GM18909 (cell line): ENCODE data around the gene DLG4.
"Not testable (repeated sequence)": the region's sequence is repeated elsewhere in the genome, so short reads cannot be mapped to it uniquely, and the experiment has no call there.

ENCODE experiments used
- ATAC-seq: cut with Tn5 transposase; IDR thresholded peaks from one replicate; pipeline ENCODE4 v1.9.1; 2021; ENCODE audit warnings: mild to moderate bottlenecking; ENCODE audit not compliant: unreplicated experiment, poor library complexity

DLG4 gene

DNA sequence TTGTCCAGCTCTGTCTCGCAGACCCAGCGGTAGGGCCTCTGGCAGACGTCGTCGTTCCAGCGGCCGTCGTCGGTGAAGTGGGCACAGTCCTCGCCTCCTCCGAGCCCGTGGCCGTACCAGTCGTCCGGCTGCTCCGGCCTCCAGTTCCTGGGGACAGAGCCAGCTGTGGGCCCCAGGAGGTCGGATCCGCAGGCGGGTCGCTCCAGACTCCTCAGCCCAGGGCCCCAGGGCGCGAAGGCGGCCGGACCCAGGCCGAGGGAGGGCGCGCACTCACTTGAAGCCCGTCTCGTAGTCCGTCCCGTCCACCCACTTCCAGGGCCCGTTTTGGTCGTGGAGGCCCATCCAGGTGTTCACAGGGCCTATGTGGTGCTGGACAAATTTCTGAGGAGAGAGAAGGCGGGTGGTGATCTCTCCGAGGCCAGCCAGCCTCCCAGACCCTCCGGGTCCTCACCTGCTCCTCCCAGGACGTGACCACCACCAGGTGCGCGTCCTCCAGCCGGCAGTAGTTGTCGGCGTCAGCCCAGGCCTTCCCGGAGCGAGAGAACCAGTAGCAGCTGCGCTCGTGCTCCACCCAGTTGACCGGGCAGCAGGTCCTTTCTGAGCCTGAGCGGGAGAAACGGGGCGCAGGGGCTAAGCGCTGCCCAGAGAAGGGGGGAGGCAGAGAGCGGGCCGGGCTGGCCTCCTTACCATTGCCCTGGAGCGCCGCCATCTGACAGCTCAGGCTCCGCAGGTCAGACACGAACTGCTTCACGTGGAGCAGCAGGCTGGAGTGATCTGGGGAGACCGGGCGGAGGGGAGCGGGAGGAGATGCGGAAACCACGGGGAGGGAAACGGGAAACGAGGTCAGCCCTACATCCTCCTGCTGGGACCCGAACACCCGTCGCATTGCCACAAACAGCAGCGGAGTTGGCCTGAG lies 45.7 kb downstream of the DLG4 start:
- no peak for ATAC-seq

DNA sequence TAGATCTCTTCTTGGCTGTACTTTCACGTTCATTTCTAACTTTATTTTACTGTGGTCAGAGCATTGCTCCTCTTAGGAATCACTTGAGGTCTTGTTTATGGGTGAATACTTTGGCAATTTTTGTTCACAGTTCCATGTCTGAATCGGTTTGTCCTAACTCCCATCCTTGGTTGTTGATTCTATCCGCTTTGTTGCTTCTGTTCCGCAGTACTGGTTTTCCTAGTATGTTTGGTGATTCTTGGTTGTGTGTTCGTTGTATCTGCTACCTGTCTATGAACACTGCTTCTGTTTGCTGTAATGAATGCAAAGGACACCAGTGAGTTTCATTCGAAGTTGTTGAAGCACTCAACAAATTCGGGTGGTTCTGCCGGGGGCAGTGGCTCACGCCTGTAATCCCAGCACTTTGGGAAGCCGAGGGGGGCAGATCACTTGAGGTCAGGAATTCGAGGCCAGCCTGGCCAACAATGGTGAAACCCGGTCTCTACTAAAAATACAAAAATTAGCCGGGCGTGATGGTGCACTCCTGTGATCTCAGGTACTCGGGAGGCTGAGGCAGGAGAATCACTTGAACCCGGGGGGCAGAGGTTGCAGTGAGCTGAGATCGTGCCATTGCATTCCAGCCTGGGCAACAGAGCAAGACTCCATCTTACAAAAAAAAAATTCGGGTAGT lies 47.0 kb downstream of the DLG4 start:
- not testable (repeated sequence) for ATAC-seq

DNA sequence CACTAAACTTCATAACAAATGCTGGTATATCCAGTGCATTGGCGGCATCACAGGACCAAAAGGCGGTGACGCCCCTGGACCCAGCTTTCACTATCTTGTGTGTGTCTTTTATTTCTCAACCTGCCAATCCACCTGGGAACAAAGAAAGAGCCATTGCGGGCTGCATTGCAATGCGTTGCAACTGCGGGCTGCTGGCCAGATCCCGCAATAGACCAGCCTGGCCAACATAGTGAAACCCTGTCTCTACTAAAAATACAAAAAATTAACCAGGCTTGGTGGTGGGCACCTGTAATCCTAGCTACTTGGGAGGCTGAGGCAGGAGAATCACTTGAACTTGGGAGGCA lies 50.1 kb downstream of the DLG4 start:
- not testable (repeated sequence) for ATAC-seq

DNA sequence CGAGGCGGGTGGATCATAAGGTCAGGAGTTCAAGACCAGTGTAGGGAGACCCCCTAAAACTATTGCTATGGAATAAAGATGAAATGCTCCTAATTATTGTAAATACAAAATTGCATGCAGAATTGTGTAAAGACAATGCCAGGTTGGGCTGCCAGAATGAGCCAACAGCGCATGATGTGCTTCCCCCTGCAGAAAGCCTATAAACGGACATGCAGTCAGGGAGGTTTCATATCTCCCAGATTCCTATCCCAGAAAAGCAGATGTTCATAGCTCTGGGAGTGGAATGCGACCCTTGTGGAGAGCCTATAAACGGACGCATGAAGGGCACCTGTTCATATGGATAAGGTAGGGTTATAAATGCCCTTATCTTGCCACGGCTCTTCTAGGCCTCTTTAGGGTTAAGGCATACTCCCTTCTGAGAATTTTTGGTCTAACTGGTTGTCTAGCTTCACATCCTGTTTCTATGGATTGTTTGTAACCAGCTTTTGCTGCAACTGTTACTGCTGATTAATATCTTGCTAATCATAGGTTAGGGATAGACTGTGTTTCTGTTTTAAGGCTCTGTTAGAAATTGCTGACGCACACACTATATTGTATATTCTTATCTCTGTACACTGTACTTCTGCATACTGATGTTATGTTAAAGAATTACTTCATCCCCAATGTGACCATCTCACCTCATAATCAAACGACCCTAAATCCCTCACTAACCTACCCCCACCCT lies 50.6 kb downstream of the DLG4 start:
- ATAC-seq = not testable (repeated sequence)

DNA sequence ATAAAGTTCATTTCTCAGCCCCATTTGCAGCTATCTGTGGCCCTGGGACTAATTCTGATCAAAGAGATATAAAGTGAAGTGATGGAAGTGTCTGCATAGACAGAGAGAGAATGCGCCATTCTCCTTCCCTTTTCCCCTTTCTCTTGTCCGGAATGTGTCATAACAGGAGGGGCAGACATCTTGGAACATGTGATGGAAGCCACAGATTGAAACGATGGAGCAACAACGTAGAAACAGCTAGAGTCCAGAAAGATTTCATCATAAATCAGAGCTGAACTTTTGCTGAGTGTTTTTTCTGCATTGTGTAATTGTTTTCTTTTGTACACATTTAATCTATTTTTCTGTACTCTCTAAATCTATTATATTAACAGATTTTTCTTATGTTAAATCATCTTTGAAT lies 51.8 kb downstream of the DLG4 start:
- ATAC-seq = no peak

DNA sequence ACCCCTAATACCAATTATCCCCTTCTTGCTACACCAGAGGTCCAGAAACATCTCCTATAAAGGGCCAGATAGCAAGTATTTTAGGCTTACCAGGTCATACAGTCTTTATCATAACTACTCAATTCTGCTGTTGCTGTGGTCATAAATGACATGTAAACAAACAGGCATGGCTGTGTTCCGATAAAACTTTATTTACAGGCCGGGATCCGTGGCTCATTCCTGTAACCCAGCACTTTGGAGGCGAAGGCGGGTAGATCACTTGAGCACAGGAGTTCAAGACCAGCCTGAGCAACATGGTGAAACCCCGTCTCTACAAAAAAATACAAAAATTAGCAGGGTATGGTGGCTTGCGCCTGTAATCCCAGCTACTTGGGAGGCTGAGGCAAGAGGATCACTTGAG lies 52.8 kb downstream of the DLG4 start:
- ATAC-seq = no peak

DNA sequence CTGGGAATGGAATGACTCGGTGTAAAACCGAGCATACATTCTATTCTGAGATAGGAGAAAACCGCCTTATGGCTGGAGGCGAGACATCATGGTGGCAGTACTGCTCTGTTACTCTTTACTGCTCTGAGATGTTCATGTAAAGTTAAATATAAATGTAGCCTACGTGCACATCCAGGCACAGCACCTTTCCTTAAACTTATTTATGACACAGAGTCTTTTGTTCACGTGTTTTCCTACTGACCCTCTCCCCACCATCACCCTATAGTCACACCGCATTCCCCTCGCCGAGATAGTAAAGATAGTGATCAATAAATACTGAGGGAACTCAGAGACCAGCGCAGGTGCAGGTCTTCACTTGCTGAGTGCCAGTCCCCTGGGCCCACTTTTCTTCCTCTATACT lies 60.1 kb downstream of the DLG4 start:
- ATAC-seq = not testable (repeated sequence)

DNA sequence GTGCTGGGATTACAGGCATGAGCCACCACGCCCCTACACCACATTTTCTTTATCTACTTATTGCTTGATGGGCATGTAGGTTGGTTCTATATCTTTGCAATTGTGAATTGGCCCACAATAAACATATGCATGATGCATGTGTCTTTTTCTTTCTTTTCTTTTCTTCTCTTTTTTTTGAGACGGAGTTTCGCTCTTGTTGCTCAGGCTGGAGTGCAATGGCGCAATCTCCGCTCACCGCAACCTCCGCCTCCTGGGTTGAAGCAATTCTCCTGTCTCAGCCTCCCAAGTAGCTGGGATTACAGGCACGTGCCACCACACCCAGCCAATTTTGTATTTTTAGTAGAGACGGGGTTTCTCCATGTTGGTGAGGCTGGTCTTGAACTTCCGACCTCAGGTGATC lies 61.2 kb downstream of the DLG4 start:
- ATAC-seq = not testable (repeated sequence)

DNA sequence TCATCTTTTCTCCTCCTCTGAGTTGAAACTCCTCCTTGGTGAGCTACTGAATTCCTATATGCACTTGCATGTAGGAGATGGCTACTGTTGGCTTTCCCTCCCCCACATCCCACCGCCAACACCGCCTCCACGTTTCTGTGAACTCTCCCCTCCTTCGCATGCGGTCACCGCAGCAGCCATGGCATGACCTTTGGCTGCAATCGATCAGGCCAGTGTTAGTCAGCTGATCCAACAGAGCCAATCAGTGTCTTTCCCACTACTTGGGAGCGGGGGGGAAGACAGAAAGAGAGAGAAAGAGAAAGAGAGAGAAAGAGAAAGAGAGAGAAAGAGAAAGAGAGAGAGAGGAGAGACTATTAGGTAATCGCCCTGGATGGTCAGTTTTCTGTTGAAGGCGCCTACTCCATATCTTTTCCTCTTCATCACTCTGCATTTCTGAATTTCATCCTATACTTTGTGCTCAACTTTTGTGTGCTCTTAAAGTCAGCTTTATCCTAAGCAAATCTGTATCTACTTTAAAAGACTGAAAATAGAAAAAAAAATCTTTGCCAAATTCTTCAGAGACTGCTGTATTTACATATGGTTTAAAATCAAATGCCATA lies 63.2 kb downstream of the DLG4 start:
- no peak for ATAC-seq

DNA sequence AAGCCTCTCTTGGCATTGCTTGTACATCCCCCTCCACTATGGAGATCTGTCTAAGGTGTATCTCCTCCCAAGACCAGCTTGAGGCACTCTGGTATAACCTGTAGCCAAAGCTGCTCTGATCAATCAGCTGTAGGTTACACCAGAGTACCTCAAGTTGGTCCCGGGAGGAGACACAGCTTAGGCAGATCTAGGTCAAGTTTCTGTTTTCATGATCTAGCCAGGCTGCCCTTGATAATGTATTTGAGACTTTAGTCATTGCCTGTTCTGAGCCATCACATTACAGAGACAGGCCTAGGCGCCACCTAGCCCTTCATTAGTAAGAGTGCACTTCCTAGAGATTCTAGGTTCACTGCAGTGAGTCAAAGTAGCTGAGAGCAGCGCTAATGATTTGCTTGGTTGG lies 71.9 kb downstream of the DLG4 start:
- ATAC-seq = no peak

DNA sequence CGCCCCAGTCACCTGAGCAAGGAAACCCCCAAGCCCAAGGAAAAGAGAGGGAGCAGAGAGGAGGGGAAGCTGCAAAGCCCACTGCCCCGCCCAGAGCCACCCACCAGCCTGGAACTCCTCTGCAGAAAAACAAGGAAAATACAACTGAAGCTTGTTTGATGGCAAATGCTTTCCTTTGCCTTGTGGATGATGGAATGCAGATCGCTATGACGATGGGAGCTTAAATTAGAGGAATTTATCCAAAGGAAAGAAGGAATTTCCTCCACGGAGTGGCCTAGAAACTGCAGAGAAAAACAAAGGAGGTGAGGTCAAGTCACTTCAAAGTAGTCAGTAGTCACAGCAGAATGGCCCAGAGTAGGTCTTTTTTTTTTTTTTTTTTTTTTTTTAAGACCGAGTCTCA lies 73.5 kb downstream of the DLG4 start:
- ATAC-seq = no peak

DNA sequence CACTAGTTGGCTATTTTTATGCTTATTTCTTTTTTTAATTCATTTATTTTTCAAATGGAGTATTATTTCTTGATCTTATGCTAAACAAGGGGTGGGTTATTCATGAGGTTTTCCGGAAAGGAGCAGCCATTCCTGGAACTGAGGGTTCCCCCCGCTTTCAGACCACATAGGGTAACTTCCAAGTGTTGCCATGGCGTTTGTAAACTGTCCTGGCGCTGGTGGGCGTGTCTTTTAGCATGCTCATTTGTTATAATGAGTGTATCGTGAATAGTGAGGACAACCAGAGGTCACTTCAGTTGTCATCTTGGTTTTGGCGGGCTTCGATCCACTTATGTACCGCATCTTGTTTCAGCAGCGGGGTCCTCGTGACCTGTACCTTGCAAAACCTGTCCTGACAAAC lies 75.4 kb downstream of the DLG4 start:
- ATAC-seq = no peak

DNA sequence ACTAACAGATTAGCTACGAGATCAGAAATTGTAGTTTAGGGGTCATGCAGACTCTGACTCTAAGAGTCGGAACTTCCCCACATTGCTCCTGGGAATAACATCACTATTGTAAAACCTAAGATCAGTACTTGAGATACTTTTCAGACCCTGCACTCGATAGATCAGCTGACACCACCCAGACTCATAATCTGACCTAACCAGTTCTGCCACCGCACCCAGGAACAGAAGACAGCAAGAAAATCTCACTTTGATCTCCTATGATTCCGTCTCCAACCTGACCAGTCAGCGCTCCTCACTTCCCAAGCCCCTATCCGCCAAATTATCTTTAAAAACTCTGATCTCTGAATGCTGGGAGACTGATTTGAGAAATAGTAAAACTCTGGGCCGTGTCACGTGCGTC lies 77.8 kb downstream of the DLG4 start:
- ATAC-seq = no peak

DNA sequence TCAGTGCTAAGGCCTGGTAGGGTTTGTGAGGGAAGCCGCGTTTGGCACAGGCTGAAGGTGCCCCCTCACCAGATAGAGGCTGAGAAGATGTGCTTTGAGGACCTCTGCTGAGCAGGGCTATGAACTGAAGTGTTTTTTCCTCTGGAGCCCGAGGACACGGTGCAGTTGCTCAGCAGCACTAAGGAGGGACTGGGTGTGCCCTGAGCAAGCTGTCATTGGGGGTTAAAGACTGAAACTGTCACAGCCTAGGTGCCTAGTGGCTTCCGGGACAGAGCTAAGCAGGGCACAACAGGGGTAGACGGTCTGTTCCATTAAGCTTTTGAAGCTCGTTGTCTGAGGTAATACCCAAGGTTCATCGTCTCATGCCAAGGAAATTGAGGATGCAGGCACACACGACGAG lies 80.2 kb downstream of the DLG4 start:
- ATAC-seq = no peak

DNA sequence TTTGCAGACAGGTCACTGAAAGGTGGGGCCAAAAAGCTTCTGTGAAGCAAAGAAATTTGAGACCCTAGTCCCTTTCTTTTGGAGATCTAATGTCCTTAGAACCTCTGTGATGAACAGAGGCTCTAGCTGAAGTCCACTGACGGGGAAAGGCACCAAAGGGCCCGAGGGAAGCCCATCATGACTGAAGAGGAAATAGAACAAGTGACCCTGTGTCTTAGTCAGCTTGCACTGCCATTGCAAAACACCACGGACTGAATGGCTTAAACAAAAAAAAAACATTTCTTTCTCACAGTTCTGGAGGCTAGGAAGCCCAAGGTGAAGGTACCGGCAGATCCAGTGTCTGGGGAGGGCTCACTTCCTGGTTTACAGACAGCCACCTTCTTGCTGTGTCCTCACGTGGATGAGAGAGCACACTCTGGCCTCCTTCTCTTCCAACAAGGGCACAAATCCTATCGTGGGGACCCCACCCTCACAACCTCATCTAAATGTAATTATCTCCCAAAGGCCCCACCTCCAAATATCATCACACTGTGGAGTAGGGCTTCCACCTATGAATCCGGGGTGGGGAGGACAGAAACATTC lies 80.7 kb downstream of the DLG4 start:
- no peak for ATAC-seq

DNA sequence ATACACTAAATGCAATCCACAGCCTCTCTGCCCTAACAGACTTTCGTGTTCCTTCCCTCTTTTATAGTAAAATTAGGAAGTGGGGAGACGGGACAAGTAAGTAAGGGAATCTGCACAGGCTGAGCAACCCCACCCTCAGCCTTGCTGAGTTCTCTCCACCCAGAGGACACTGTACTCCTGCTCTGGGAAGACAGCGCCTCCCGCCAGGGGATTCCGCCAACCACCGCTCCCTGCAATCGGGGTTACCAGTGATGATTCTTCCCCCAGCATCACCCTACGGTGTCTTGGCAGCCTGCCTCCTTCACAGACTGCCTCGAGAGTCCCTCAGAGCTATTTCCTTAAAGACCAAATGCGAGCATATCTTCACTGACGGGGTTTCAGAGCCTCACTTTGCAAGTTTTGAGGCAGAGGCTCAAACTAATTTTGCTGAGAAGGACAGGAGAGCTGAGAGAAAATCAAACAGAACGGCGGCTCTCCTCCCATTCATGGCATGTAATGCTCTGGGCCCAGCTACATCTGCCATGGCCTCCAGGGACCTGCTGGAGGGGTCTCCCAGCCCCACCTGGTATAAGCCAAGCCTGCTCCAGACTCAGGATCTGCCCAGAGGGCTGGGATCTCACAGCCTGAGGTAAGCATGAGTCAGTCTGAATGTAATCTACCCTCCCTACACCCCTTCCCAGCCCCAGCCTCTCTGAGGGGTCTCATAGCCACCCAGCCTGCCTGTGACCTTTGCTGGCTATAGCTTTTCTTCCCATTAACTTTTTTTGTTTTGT lies 82.3 kb downstream of the DLG4 start:
- ATAC-seq = no peak
